SK-N-SH treated with all-trans-retinoic acid at 6 μM for 48 hours (cell line): ENCODE data around the gene RAP1A.

Source experiments
- RARB ChIP-seq: fragments of 250-450 bp; sonication (Bioruptor Pico); IDR thresholded peaks from 2 replicates; pipeline ENCODE4 v1.8.0; 2021; ENCODE audit warnings: mild to moderate bottlenecking, moderate library complexity
- TF ChIP-seq, protein P1 (sequence below): fragments of 250-450 bp; sonication (Bioruptor Pico); IDR thresholded peaks from 2 replicates; pipeline ENCODE4 v1.8.0; 2020; ENCODE audit warnings: mild to moderate bottlenecking, moderate library complexity, borderline replicate concordance

- TF ChIP-seq, protein P1, sequence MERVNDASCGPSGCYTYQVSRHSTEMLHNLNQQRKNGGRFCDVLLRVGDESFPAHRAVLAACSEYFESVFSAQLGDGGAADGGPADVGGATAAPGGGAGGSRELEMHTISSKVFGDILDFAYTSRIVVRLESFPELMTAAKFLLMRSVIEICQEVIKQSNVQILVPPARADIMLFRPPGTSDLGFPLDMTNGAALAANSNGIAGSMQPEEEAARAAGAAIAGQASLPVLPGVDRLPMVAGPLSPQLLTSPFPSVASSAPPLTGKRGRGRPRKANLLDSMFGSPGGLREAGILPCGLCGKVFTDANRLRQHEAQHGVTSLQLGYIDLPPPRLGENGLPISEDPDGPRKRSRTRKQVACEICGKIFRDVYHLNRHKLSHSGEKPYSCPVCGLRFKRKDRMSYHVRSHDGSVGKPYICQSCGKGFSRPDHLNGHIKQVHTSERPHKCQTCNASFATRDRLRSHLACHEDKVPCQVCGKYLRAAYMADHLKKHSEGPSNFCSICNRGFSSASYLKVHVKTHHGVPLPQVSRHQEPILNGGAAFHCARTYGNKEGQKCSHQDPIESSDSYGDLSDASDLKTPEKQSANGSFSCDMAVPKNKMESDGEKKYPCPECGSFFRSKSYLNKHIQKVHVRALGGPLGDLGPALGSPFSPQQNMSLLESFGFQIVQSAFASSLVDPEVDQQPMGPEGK (CRISPR knock-in tag) = no peak
- TF ChIP-seq RARB (CRISPR knock-in tag) = no peak
Measured at GRCh38 chr1:111654839-111655238, 35.2 kb downstream of the RAP1A start.
